CD4-positive, alpha-beta T cell treated with Interleukin-4 for 1 hour (primary cell): ENCODE results near the gene SLC12A3.
A peak's percentile ranks its signal among the peaks of the same experiment; 100 is the strongest.

Experiments
- DNase-seq, 2 donors: peaks; one replicate each; pipeline ENCODE4 v3.0.0-alpha.2; 2020 to 2022

The SLC12A3 gene, protein sequence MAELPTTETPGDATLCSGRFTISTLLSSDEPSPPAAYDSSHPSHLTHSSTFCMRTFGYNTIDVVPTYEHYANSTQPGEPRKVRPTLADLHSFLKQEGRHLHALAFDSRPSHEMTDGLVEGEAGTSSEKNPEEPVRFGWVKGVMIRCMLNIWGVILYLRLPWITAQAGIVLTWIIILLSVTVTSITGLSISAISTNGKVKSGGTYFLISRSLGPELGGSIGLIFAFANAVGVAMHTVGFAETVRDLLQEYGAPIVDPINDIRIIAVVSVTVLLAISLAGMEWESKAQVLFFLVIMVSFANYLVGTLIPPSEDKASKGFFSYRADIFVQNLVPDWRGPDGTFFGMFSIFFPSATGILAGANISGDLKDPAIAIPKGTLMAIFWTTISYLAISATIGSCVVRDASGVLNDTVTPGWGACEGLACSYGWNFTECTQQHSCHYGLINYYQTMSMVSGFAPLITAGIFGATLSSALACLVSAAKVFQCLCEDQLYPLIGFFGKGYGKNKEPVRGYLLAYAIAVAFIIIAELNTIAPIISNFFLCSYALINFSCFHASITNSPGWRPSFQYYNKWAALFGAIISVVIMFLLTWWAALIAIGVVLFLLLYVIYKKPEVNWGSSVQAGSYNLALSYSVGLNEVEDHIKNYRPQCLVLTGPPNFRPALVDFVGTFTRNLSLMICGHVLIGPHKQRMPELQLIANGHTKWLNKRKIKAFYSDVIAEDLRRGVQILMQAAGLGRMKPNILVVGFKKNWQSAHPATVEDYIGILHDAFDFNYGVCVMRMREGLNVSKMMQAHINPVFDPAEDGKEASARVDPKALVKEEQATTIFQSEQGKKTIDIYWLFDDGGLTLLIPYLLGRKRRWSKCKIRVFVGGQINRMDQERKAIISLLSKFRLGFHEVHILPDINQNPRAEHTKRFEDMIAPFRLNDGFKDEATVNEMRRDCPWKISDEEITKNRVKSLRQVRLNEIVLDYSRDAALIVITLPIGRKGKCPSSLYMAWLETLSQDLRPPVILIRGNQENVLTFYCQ

GRCh38 chr16:56864960-56865359 is at the start of gene SLC12A3:
Gene SLC12A3, plus strand, starts transcription at chr16:56865207. Its CDS starts 29 bp downstream, at chr16:56865236.
- no peak for DNase-seq

DNA sequence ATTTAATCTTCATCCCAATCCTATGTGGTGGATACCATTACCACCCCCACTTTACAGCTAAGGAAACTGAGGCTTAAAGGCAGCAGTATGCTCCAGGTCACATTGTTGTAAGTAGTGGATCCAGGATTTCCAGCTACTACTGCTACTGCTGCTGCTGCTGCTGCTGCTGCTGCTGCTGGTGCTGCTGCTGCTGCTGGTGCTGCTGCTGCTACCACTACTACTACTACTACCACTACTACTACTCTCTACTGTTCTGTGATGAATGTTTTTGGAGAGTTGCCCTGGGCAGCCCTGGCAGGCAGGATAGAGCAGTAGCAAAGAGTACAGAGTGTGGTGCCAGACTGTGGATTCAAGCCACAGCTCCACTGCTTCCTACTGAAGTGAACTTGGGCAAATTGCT is 49.3 kb upstream of the SLC12A3 start:
- DNase-seq, result no peak

DNA sequence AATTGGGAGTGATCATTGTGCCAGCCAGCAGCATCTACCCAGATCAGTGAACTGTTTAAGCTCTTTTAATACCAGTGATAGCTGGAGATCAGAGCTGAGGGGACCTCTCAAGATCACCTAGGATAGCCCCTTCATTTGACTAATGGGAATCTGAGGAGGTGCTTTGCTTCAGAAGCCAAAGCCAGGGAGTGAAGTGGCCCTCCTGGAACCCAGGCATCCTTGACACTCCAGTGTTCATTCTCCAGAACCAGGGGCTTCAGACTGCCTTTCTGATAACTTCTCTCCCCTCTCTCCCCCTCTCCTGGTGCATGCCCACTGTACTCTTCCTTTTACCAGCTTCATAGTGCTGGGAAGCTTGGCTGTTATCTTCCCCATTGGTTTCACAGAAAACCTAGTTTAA is 48.0 kb upstream of the SLC12A3 start:
- DNase-seq, result no peak

DNA sequence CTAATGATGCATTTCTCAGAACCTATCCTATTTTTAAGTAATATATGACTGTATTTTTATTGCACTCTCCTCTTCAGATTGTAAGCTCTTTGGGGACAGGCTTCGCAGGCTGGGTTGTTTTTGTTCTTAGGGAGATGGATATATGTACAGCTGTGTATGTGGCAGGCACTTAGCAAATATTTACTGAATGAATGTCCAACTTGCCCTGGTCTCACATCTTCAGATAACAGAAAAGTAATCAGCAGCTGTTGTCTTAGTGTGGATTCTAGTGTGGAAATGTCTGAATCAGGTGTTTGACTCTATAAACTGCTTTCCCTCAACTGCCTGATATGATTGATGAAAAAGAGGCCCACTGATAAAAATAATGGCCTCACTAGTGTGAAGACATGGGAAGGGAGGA is 47.1 kb upstream of the SLC12A3 start:
- no peak for DNase-seq

- DNase-seq, result no peak
Measured at GRCh38 chr16:56823081-56823733, 41.8 kb upstream of the SLC12A3 start.

GRCh38 chr16:56824331-56824730 is 40.7 kb upstream of the SLC12A3 start:
- no peak for DNase-seq

DNA sequence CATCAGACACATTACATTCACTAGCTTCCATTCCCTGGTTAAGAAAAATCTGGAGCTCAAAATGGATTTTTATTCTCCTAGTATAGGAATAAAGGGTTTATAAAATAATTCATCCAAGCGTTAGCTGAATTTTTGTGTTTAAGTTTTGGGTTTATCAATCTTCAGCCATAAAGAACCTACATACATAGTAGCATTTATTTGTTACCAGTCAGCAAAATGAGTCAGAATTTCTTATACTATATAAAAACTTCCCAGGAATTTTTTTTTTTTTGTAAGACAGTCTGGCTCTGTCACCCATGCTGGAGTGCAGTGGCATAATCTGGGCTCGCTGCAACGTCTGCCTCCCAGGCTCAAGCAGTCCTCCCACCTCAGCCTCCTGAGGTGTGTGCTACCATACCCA is 40.2 kb upstream of the SLC12A3 start:
- DNase-seq, result no peak

DNA sequence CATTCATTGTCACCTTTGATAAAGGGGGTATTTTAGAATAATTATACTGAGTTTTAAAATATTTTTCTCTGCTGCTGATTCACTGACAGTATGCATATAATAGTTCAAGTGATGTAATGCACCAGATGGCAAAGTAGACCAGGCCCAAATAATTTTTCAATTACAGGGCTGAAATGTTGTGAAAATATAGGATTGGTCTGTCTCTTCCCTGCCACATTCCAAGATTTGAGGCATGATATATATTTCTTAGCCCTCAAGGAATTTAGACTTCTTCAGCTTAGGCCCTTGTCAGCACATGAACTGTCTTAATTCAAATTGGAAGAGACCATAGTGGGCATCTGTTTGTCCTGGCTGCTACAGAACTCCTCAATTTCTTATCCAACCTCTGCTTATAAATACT is 39.2 kb upstream of the SLC12A3 start:
- DNase-seq, result no peak

DNA sequence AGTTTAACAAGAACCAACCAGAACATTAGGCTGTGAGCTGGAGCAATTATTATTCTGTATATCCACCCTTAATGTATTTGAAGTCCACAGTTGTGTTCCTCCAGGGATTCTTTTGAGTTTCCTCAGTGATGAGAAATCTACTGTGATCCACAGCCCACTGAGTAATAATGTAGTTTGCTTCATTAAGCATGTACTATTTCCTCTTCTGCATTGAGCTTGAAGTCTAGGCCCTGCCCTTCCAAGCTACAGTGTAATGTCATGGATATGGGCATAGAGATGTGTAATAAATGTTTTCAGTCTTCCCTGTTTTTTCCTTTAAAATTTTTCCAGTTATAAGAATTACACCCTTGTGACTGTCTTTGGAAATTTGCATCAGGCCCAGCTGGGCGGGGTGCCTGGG is 36.4 kb upstream of the SLC12A3 start:
- DNase-seq, result no peak

DNA sequence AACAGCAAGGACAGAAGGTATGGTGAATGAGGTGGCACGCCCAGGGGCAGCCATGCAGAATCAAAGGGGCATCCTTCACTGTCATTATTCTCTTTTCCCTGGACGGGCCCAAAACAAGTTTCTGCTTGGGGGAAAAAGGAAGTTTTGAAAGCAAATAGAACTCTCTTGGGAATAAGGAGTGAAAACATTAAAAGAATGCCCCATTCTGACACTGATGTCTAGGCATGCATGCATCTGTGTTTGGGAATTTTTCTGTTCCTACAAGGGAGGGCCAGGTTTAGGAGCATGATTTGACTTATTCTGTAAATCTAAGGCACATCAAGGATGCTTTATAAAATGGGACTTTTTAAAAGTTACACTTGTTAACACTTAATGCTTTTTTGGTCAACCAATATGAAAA is 34.3 kb upstream of the SLC12A3 start:
- no peak for DNase-seq

DNA sequence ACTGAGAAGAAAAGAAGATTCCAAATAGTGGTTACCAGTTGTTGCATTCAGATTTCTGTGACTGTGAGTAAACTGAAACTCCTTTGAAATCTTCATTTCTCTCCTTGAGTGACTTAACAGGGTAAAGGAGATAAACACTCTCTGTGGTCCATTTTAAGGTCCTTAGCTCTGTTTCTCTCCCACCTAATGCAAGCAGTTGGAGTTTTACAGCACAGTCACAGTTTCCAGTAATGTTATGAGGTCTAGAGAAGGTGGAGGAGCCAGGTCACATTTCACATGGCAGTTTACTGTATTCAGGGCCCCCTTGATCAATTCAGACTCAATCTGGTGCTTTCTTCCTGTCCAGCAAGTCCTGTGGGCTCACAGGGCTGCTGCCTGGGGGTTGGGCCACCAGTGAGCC is 32.2 kb upstream of the SLC12A3 start:
- DNase-seq, result no peak

DNA sequence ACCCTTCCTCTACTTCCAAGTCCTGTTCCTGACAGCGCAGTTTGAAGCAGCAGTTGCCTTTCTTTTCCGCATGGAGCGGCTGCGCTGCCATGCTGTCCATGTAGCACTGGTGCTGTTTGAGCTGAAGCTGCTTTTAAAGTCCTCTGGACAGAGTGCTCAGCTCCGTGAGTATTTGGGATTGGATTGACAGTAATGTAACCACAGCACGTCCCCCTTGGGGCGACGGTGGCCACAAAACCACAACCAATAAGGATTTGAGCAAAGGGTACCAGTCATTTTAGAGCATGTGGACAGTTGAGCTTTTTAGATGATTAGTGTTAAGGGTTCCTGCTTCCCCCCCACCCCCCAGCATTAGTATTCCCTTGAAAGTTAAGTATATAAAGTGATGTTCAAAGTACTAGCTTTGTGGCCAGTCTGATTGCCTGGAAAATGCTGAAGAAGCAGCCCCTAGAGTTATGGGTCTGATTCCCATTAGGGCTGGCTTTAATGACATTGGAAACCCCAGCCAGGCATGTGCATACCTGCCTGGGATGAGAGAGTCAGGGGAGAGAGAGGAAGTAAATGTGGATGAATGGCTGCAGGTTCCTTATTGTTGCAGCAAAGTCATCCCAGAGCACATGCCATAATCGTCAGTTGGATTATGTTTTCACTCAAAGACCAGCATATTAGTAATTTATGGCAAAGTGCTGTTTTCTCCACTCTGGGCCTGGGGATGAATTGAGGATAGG is 31.6 kb upstream of the SLC12A3 start:
- no peak for DNase-seq

- DNase-seq, result no peak
Measured at GRCh38 chr16:56835320-56835719, 29.7 kb upstream of the SLC12A3 start.

DNA sequence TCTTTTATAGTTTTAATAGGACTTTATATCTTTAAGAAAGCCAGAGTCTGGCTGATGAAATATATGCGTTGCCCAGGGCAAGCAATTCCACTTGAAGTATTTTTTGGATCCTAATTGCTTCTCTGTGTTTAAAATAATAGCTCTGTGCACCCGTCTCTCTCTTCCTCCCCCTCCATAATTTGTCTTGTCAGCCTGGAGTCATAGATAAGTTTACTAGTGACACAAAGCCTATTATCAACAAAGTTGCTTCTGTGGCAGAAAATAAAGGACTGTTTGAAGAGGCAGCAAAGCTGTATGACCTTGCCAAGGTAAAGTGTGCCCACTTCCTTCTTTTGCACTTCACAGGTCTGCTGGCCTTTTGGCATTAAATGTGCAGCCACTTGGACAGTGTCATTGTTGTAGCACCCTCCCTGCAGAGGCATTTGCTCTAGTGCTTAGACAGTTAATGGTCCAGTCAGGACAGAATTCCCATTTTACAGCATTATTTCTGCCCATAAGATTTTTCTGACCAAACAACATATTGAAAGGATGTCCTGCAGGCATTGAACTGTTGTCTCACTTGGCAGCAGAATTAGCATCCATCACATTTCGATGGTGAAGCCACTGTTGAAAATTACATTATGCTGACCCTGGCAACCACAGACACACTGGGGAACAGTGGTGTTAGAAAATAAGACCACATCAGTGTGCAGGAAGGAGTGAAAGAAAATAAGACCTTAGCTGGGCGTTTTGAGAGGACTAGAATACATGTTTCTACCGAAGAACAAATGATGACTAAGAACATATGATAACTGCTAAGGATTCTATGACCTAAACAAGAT is 28.4 kb upstream of the SLC12A3 start:
- no peak for DNase-seq

- no peak for DNase-seq
Measured at GRCh38 chr16:56838622-56839337, 26.2 kb upstream of the SLC12A3 start.

GRCh38 chr16:56841233-56841632 is 23.8 kb upstream of the SLC12A3 start:
- DNase-seq, result no peak

DNA sequence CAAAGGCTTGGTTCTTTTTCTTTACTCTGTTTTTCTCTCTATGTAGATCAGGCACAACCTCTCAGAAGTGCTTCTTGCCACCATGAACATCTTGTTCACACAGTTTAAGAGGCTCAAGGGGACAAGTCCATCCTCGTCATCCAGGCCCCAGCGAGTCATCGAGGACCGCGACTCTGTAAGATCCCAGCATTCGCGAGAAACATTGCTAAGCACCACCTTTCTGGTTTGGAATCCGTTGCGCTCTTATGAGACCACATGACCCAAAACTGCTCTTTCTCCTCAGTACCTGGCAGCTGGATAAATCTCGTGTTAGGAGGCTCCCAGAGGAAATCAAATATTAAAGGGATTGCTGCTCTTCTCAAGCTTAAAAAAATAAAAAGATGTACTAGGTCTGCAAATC is 23.3 kb upstream of the SLC12A3 start:
- DNase-seq, result no peak

DNA sequence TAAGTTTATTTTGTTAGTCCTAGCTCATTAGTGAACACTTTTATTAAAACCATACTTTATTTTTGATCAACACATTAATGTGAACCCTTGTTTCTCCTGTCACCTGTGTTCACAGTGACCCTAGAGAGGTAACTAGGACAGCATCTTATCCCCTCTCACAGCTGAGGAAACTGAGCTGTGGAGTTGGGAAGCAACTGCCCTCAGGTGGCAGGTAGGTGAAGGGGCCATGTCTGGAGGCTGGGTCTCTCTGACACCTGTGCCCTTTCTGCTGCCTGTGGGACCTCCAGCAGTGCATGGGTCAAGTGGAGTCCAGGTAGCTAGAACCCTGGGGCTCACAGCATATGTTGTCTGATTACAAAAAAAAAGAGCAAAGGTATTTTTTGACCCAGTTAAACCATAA is 22.9 kb upstream of the SLC12A3 start:
- DNase-seq, result no peak

DNA sequence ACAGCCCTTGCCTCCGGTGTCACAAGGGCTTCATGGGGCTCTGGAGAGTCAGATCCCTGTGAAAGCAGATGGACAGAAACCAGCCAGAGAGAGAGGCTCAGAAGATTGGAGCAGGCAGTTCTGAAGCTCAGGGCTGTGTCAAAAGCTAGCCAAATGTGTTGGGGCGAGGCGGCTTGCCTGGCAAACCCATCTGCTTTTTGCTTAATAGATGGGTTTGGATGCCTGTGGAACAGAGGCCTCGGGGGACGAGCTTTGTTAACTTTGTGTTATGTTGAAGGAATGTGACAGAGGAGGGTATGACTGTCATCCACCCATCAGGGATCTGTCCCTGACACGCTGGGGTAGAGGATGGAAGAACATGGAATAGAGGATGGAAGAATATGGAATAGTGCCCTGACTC is 21.0 kb upstream of the SLC12A3 start:
- no peak for DNase-seq

DNA sequence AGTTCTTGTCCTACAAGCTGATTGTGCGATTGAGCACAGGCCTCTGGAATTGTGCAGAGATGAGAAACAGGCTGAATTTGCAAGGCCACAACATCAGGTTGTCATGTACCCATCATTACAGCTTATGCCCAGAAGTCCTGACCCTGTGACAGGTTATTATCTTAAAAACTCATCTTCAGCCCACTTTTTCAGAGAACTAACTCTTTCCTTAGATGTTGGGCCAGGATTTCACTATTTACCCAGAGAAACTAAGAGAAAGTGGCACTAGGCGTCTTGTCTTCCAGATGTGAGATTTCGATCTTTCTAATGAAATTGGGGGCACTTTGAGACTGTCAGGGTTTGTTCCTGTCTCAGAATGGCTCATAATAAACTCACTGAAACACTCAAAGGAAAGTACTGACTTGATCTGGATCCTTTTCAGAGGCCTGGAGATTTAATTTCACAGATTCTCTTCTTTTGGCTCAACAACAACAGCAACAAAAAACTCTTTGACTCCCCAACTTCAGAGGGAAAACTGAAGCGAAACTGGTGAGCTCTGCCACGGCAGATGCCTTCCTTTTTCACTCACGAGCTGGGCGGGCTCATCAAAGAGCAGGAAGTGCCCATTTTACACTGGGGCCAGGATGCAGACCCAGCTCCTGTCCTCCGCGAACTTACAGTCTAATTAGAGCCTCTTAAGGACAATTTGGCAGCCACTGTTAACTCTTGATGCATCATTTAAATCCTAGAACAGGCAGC is 17.7 kb upstream of the SLC12A3 start:
- peak; percentile 19 to 28 for DNase-seq
